Activated CD8-positive, alpha-beta memory T cell treated with anti-CD3 and anti-CD28 coated beads for 1 hour (primary cell): ENCODE results near the gene CTNNA3.
"Not testable (repeated sequence)": the region's sequence is repeated elsewhere in the genome, so short reads cannot be mapped to it uniquely, and the experiment has no call there.

Experiments used
- DNase-seq, 2 donors: peaks; one replicate each; pipeline ENCODE4 v3.0.0-alpha.2; 2020; ENCODE audit warnings: low read depth in 1 of 2; ENCODE audit errors: extremely low read depth in 1 of 2

The CTNNA3 gene

GRCh38 chr10:67261300-67261797 is 434.6 kb downstream of the CTNNA3 start:
- DNase-seq, result no peak

- DNase-seq, result no peak
These were observed 436.6 kb downstream of the CTNNA3 start for GRCh38 chr10:67259319-67259929.

- DNase-seq, result no peak
These were observed 438.4 kb downstream of the CTNNA3 start for GRCh38 chr10:67257427-67258144.

GRCh38 chr10:67257018-67257417 is 439.0 kb downstream of the CTNNA3 start:
- no peak for DNase-seq

GRCh38 chr10:67250686-67251085 is 445.3 kb downstream of the CTNNA3 start:
- no peak for DNase-seq

- DNase-seq, result no peak
These were observed 449.9 kb downstream of the CTNNA3 start for GRCh38 chr10:67246066-67246555.

GRCh38 chr10:67242528-67242927 is 453.5 kb downstream of the CTNNA3 start:
- DNase-seq, result no peak

- DNase-seq, result no peak
These were observed 454.5 kb downstream of the CTNNA3 start for GRCh38 chr10:67241451-67241850.

- DNase-seq, result no peak
These were observed 456.0 kb downstream of the CTNNA3 start for GRCh38 chr10:67239864-67240497.

GRCh38 chr10:67230680-67231500 is 465.1 kb downstream of the CTNNA3 start:
- DNase-seq, result not testable (repeated sequence)

GRCh38 chr10:67225226-67225625 is 470.8 kb downstream of the CTNNA3 start:
- DNase-seq, result no peak

- no peak for DNase-seq
These were observed 471.4 kb downstream of the CTNNA3 start for GRCh38 chr10:67224553-67224952.

- DNase-seq, result no peak
These were observed 473.1 kb downstream of the CTNNA3 start for GRCh38 chr10:67222934-67223333.

- no peak for DNase-seq
These were observed 474.0 kb downstream of the CTNNA3 start for GRCh38 chr10:67221939-67222494.

GRCh38 chr10:67211680-67212079 is 484.3 kb downstream of the CTNNA3 start:
- DNase-seq, result no peak

GRCh38 chr10:67207923-67208322 is 488.1 kb downstream of the CTNNA3 start:
- not testable (repeated sequence) for DNase-seq

GRCh38 chr10:67200913-67201564 is 495.0 kb downstream of the CTNNA3 start:
- DNase-seq, result no peak

- no peak for DNase-seq
These were observed 520.6 kb downstream of the CTNNA3 start for GRCh38 chr10:67175354-67175753.

- no peak for DNase-seq
These were observed 522.2 kb downstream of the CTNNA3 start for GRCh38 chr10:67173787-67174186.

- no peak for DNase-seq
These were observed 524.0 kb downstream of the CTNNA3 start for GRCh38 chr10:67171970-67172369.
